H1 (cell line): ENCODE measurements around the gene GLT8D2. TPM values are rescaled to one million over a fixed set of nuclear protein-coding genes. Genes with fewer than 3 reads are reported as not detected.

Experiments used
- BACH1 ChIP-seq: IDR thresholded peaks from 2 replicates; pipeline ENCODE4 v1.6.1; 2012; ENCODE audit warnings: low read length, improper control_type of control experiment
- BRCA1 ChIP-seq: IDR thresholded peaks from 2 replicates; pipeline ENCODE4 v1.6.1; 2012; ENCODE audit warnings: low read depth, low read length, improper control_type of control experiment
- HDAC2 ChIP-seq, 2 experiments: fragments of 300-600 bp in 1 of 2; sonication (generic) in 1 of 2; IDR thresholded peaks; 2 replicates each; pipeline ENCODE4 v1.6.1; 2011 to 2012; ENCODE audit warnings: low read depth in 2 of 2, low read length in 2 of 2, mild to moderate bottlenecking in 2 of 2, moderate library complexity in 2 of 2, borderline replicate concordance in 1 of 2, inconsistent platforms in 1 of 2
- JUN ChIP-seq: IDR thresholded peaks from 2 replicates; pipeline ENCODE4 v1.6.1; 2011; ENCODE audit warnings: low read depth, mild to moderate bottlenecking, improper control_type of control experiment, low read length
- SRF ChIP-seq: IDR thresholded peaks from 2 replicates; pipeline ENCODE4 v1.6.1; 2011; ENCODE audit warnings: mild to moderate bottlenecking, low read depth, low read length, moderate library complexity
- polyA plus RNA-seq, 7 experiments: library from polyadenylated mRNA; depleted of rRNA in 3 of 7; stranded (reverse) in 5 of 7; unstranded in 2 of 7; fragments of >200 nt in 5 of 7; fragments of 200-250 nt in 2 of 7; gene quantifications; 1 replicate in 5 of 7; 2 replicates in 1 of 7; 4 replicates in 1 of 7; pipeline versions ENCODE4 v1.2.1 to v1.2.3, GENCODE V29; 2011 to 2013; ENCODE audit warnings: missing spikeins in 2 of 7, mixed read lengths in 2 of 7
- total RNA-seq: library from RNA; stranded (reverse); fragmentation: NEBNext Ultra II Directional; extraction: Animal tissue kit (Norgen Biotek cat#: 25700); gene quantifications from 2 replicates; pipeline ENCODE4 v1.2.1, GENCODE V29; 2021
- TF ChIP-seq, protein P1 (sequence below): fragments of 300-600 bp; sonication (generic); IDR thresholded peaks from 2 replicates; pipeline ENCODE4 v1.7.1; 2012; ENCODE audit warnings: low read length, moderate library complexity, mild to moderate bottlenecking, inconsistent platforms; ENCODE audit not compliant: insufficient replicate concordance

GLT8D2 gene
- total and polyA plus RNA-seq, 2 of the 8 experiments (the other 6 are each of a cell fraction or from before 2014, with no cell fraction given), result 6.8 to 9.8 TPM

- TF ChIP-seq, protein P1, sequence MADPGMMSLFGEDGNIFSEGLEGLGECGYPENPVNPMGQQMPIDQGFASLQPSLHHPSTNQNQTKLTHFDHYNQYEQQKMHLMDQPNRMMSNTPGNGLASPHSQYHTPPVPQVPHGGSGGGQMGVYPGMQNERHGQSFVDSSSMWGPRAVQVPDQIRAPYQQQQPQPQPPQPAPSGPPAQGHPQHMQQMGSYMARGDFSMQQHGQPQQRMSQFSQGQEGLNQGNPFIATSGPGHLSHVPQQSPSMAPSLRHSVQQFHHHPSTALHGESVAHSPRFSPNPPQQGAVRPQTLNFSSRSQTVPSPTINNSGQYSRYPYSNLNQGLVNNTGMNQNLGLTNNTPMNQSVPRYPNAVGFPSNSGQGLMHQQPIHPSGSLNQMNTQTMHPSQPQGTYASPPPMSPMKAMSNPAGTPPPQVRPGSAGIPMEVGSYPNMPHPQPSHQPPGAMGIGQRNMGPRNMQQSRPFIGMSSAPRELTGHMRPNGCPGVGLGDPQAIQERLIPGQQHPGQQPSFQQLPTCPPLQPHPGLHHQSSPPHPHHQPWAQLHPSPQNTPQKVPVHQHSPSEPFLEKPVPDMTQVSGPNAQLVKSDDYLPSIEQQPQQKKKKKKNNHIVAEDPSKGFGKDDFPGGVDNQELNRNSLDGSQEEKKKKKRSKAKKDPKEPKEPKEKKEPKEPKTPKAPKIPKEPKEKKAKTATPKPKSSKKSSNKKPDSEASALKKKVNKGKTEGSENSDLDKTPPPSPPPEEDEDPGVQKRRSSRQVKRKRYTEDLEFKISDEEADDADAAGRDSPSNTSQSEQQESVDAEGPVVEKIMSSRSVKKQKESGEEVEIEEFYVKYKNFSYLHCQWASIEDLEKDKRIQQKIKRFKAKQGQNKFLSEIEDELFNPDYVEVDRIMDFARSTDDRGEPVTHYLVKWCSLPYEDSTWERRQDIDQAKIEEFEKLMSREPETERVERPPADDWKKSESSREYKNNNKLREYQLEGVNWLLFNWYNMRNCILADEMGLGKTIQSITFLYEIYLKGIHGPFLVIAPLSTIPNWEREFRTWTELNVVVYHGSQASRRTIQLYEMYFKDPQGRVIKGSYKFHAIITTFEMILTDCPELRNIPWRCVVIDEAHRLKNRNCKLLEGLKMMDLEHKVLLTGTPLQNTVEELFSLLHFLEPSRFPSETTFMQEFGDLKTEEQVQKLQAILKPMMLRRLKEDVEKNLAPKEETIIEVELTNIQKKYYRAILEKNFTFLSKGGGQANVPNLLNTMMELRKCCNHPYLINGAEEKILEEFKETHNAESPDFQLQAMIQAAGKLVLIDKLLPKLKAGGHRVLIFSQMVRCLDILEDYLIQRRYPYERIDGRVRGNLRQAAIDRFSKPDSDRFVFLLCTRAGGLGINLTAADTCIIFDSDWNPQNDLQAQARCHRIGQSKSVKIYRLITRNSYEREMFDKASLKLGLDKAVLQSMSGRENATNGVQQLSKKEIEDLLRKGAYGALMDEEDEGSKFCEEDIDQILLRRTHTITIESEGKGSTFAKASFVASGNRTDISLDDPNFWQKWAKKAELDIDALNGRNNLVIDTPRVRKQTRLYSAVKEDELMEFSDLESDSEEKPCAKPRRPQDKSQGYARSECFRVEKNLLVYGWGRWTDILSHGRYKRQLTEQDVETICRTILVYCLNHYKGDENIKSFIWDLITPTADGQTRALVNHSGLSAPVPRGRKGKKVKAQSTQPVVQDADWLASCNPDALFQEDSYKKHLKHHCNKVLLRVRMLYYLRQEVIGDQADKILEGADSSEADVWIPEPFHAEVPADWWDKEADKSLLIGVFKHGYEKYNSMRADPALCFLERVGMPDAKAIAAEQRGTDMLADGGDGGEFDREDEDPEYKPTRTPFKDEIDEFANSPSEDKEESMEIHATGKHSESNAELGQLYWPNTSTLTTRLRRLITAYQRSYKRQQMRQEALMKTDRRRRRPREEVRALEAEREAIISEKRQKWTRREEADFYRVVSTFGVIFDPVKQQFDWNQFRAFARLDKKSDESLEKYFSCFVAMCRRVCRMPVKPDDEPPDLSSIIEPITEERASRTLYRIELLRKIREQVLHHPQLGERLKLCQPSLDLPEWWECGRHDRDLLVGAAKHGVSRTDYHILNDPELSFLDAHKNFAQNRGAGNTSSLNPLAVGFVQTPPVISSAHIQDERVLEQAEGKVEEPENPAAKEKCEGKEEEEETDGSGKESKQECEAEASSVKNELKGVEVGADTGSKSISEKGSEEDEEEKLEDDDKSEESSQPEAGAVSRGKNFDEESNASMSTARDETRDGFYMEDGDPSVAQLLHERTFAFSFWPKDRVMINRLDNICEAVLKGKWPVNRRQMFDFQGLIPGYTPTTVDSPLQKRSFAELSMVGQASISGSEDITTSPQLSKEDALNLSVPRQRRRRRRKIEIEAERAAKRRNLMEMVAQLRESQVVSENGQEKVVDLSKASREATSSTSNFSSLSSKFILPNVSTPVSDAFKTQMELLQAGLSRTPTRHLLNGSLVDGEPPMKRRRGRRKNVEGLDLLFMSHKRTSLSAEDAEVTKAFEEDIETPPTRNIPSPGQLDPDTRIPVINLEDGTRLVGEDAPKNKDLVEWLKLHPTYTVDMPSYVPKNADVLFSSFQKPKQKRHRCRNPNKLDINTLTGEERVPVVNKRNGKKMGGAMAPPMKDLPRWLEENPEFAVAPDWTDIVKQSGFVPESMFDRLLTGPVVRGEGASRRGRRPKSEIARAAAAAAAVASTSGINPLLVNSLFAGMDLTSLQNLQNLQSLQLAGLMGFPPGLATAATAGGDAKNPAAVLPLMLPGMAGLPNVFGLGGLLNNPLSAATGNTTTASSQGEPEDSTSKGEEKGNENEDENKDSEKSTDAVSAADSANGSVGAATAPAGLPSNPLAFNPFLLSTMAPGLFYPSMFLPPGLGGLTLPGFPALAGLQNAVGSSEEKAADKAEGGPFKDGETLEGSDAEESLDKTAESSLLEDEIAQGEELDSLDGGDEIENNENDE, result no peak
- TF ChIP-seq BACH1, result no peak
- no peak for TF ChIP-seq HDAC2 (IDR thresholded peaks at IDR 0.05; ENCODE audit: borderline replicate concordance in 1 of 2, low read depth in 2 of 2, low read length in 2 of 2)
- TF ChIP-seq BRCA1, result no peak
- no peak for TF ChIP-seq SRF
- TF ChIP-seq JUN, result no peak
Measured at GRCh38 chr12:104002686-104003085, 47.3 kb downstream of the GLT8D2 start (continued).
